ENCODE data around the gene RHBDF2. TPM values are rescaled to one million over a fixed set of nuclear protein-coding genes. Genes with fewer than 3 reads are reported as not detected.
"Not testable (repeated sequence)": the region's sequence is repeated elsewhere in the genome, so short reads cannot be mapped to it uniquely, and the experiment has no call there.

RHBDF2 gene
- total and polyA plus RNA-seq, 2 experiments from 2014 or later: 8.7 to 18.7 TPM

GRCh38 chr17:76523084-76524037 lies 22.1 kb upstream of the RHBDF2 start:
- Histone ChIP-seq H3K27ac (no peak overlapping the region), H3K36me3 (no peaks in the 10 kb centered on the region), H3K9me3 (ENCODE audit: low read depth) (no peaks in the 10 kb centered on the region), H3K4me3 (no peak overlapping the region), H3K4me1 (ENCODE audit: low read depth) (no peaks in the 10 kb centered on the region), H3K27me3 (no peaks in the 10 kb centered on the region)
- DNase-seq (ENCODE audit: low read depth in 1 of 2, low spot score in 1 of 2): peak; percentile 62 to 78
- TF ChIP-seq CTCF (IDR thresholded peaks at IDR 0.05; ENCODE audit: low read depth, low read length): peak; percentile 97

- not testable (repeated sequence) for H3K27ac ChIP-seq; H3K4me3 ChIP-seq; H3K36me3 ChIP-seq; H3K9me3 ChIP-seq (ENCODE audit: low read depth); DNase-seq (ENCODE audit: low read depth in 1 of 2, low spot score in 1 of 2); H3K4me1 ChIP-seq (ENCODE audit: low read depth); H3K27me3 ChIP-seq
These were observed 20.5 kb upstream of the RHBDF2 start for GRCh38 chr17:76521683-76522082.

- Histone ChIP-seq H3K4me3 (no peak overlapping the region), H3K36me3 (no peaks in the 10 kb centered on the region), H3K9me3 (ENCODE audit: low read depth) (no peaks in the 10 kb centered on the region), H3K27me3 (no peaks in the 10 kb centered on the region), H3K4me1 (ENCODE audit: low read depth) (no peaks in the 10 kb centered on the region), H3K27ac (no peak overlapping the region)
- TF ChIP-seq CTCF (IDR thresholded peaks at IDR 0.05; ENCODE audit: low read depth, low read length): no peak
- DNase-seq (ENCODE audit: low read depth in 1 of 2, low spot score in 1 of 2): no peak
These were observed 20.0 kb upstream of the RHBDF2 start for GRCh38 chr17:76521262-76521661.

GRCh38 chr17:76519048-76519966 lies 18.1 kb upstream of the RHBDF2 start:
- Histone ChIP-seq H3K4me1 (ENCODE audit: low read depth) (no peaks in the 10 kb centered on the region), H3K27me3 (no peaks in the 10 kb centered on the region), H3K4me3 (no peak overlapping the region), H3K36me3 (no peaks in the 10 kb centered on the region), H3K9me3 (ENCODE audit: low read depth) (no peaks in the 10 kb centered on the region), H3K27ac (no peak overlapping the region)
- no peak for TF ChIP-seq CTCF (IDR thresholded peaks at IDR 0.05; ENCODE audit: low read depth, low read length)
- DNase-seq (ENCODE audit: low read depth in 1 of 2, low spot score in 1 of 2): no peak

GRCh38 chr17:76517638-76518038 lies 16.4 kb upstream of the RHBDF2 start:
- no peak overlapping the region for H3K4me3 ChIP-seq
- no peaks in the 10 kb centered on the region for H3K27me3 ChIP-seq
- TF ChIP-seq CTCF (IDR thresholded peaks at IDR 0.05; ENCODE audit: low read depth, low read length): no peak
- DNase-seq (ENCODE audit: low read depth in 1 of 2, low spot score in 1 of 2): no peak
- no peak overlapping the region for H3K27ac ChIP-seq
- H3K4me1 ChIP-seq (ENCODE audit: low read depth): no peaks in the 10 kb centered on the region
- no peaks in the 10 kb centered on the region for H3K9me3 ChIP-seq (ENCODE audit: low read depth)
- H3K36me3 ChIP-seq: no peaks in the 10 kb centered on the region

Data from cardiac muscle cell (in vitro differentiated cells and primary cell).